ENCODE measurements around the gene PGLYRP4.

GRCh38 chr1:153360592-153361479 lies 12.2 kb upstream of the PGLYRP4 start:
- TF ChIP-seq YY1 (IDR thresholded peaks at IDR 0.05; ENCODE audit: insufficient read depth, insufficient read length) (no peak), SUZ12 (IDR thresholded peaks at IDR 0.05; ENCODE audit: extremely low read depth, insufficient read depth, insufficient read length) (no peak)
